Panc1 (cell line): ENCODE results near the gene FBXL4. TPM values are rescaled to one million over a fixed set of nuclear protein-coding genes. Genes with fewer than 3 reads are reported as not detected.

Source experiments
- ATAC-seq: fragments of 200-7000 bp; cut with Tn5 transposase; 2 replicates; pipeline ENCODE4 v1.9.1; 2020; ENCODE audit warnings: mild to moderate bottlenecking, moderate library complexity
- BruUV-seq: library from RNA; stranded (reverse); fragments of 400-500 nt; replicated peaks from 2 replicates; lab custom pipeline; 2021; lab: Mats Ljungman, UMichigan
- CTCF ChIA-PET: fragments of 300-600 bp; sonication (Branson Sonifier 250); formaldehyde crosslinking; loops from one replicate; lab custom pipeline; 2022; ENCODE audit warnings: antibody characterized with exemption; lab: Charles Lee
- POLR2A ChIA-PET: fragments of 300-600 bp; sonication (Branson Sonifier 250); formaldehyde crosslinking; loops from one replicate; lab custom pipeline; 2022; ENCODE audit warnings: antibody characterized with exemption; lab: Charles Lee
- DNase-seq: peaks from one replicate; pipeline ENCODE4 v3.0.0-alpha.2; 2010; ENCODE audit warnings: low read depth, low spot score
- H3K27ac ChIP-seq: 2 replicates; pipeline ENCODE4 v1.5.1; 2011; ENCODE audit warnings: mild to moderate bottlenecking, low read length, inconsistent platforms
- H3K27me3 ChIP-seq: fragments of 200-500 bp; sonication (Bioruptor generic); 2 replicates; pipeline ENCODE4 v1.6.0; 2014; ENCODE audit warnings: low read length, inconsistent platforms; ENCODE audit not compliant: control insufficient read depth, insufficient read depth
- H3K36me3 ChIP-seq: fragments of 200-500 bp; sonication (Bioruptor generic); 2 replicates; pipeline ENCODE4 v1.5.1; 2014; ENCODE audit warnings: inconsistent platforms, mild to moderate bottlenecking, low read length, moderate library complexity; ENCODE audit not compliant: control insufficient read depth, insufficient read depth
- H3K4me1 ChIP-seq: 2 replicates; pipeline ENCODE4 v1.5.1; 2011; ENCODE audit warnings: inconsistent platforms, mild to moderate bottlenecking, low read length, moderate library complexity; ENCODE audit not compliant: control insufficient read depth, insufficient read depth
- H3K4me3 ChIP-seq, 2 experiments: 2 replicates each; pipeline ENCODE4 v1.5.1; 2011 to 2012; ENCODE audit warnings: low read depth in 2 of 2, low read length in 2 of 2, mild to moderate bottlenecking in 2 of 2, inconsistent platforms in 1 of 2, moderate library complexity in 1 of 2
- H3K9me3 ChIP-seq: fragments of 200-500 bp; sonication (Bioruptor generic); 2 replicates; pipeline ENCODE4 v1.5.1; 2014; ENCODE audit warnings: low read depth, mild to moderate bottlenecking, inconsistent platforms, low read length, moderate library complexity; ENCODE audit not compliant: control insufficient read depth, insufficient read depth
- POLR2AphosphoS5 ChIP-seq: IDR thresholded peaks from 2 replicates; pipeline ENCODE4 v1.6.1; 2012; ENCODE audit warnings: mild to moderate bottlenecking, low read depth, low read length, moderate library complexity
- SIN3A ChIP-seq: IDR thresholded peaks from 2 replicates; pipeline ENCODE4 v1.6.1; 2012; ENCODE audit warnings: low read depth, mild to moderate bottlenecking, low read length, moderate library complexity, borderline replicate concordance; ENCODE audit not compliant: insufficient read depth
- TCF7L2 ChIP-seq: IDR thresholded peaks from 2 replicates; pipeline ENCODE4 v1.6.1; 2011; ENCODE audit warnings: mild to moderate bottlenecking, low read depth, low read length, inconsistent platforms
- in situ Hi-C: cut with HindIII; loops from 2 replicates; pipeline ENCODE4 v1.10.0; 2016; ENCODE audit warnings: low sequenced_read_pairs, low pct_unique_long_range_greater_than_20kb
- intact Hi-C: fragments of 100-400 bp; cut with micrococcal nuclease; formaldehyde crosslinking; loops from one replicate; pipeline ENCODE4 v1.10.0; 2022; ENCODE audit not compliant: unreplicated experiment
- total RNA-seq: library from RNA; stranded (reverse); gene quantifications from one replicate; pipeline ENCODE4 v1.2.1, GENCODE V29; 2021; ENCODE audit not compliant: unreplicated experiment
- TF ChIP-seq, protein P1 (sequence below): fragments of 450-650 bp; IDR thresholded peaks from 2 replicates; pipeline ENCODE4 v1.5.1; 2017; ENCODE audit warnings: mild to moderate bottlenecking
- TF ChIP-seq, protein P2 (sequence below), 2 experiments: IDR thresholded peaks; 2 replicates each; pipeline ENCODE4 v1.6.1; 2011 to 2012; ENCODE audit warnings: low read depth in 2 of 2, control low read depth in 1 of 2, low read length in 1 of 2, mild to moderate bottlenecking in 1 of 2, moderate library complexity in 1 of 2; ENCODE audit not compliant: insufficient read depth in 1 of 2

The FBXL4 gene
- total RNA-seq, 1 experiment from 2014 or later: 11.5 TPM

DNA sequence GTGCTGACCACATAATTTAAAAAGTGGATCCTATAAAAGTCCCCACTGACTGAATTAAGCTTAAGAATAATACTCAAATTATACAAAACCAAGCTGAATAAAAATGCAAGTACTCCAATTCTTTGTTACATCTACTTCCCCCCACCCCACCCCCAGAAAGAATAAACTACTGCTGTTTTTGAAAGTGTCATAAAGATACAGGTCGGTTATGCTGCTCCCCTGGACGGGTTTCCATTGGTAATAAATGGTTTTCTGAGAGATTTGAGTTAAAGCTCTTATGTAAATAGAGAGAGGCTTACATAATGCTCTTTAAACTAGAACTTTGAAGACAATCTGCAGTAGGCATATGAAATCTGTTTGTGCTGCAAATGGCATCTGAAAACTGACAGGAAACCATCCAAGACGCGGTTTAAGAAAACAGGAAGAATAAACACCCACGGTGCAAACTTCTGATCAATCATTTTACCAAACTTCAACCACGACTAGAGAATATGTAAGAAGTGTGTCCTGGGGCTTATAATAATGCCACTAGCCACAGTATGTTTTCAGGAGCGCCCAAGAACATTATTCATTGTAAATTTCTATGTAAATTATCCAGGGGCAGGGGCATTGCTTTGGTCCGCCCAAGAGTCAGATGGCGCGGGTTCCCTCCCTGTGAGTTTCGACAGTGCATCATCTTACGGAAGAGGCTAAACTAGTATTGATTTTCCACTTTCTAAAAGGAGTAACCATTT is 124.2 kb downstream of the FBXL4 start:
- ChIA-PET POLR2A (no interaction called here), CTCF (no interaction called here)
- TF ChIP-seq POLR2AphosphoS5 (no peak), TCF7L2 (no peak)
- in situ Hi-C loops (no loop called here), intact Hi-C loops (no loop called here)
- Histone ChIP-seq H3K4me1 (no peaks in the 10 kb centered on the region), H3K36me3 (no peaks in the 10 kb centered on the region), H3K9me3 (no peaks in the 10 kb centered on the region), H3K27me3 (peaks cover 41% of the 10 kb centered on the region), H3K27ac (no peak overlapping the region), H3K4me3 (no peak overlapping the region)
- DNase-seq: no peak
- no peak for ATAC-seq
- BruUV-seq: no TSS peak

DNA sequence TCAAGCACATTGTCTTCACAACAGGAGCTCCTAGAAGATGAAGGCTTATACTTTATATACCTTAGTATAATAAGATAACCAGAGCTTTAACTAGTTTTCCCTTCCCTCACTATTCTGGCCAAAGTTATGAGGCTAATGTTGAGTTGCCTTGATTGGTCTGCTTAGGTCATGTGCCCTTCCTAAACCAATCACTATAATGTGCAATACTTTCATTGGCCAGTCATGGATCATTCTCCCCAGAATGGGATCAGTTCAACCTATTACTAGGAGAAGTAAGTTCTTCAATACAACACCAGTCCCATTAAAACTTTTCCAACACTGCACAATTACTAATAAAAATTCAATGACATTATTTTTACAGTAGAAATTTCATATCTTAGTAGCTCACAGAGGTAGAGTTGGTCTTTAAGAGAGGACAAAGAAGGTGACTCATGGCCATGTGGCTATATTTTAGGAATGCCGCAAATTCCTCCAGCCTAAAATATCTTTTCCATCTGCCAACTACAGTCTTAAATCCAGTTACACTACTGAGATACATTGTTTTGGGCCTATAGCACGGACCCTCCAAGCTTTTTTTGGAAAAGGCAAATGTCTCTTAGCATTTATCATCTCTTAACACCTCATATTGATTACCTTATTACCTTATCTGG is 125.9 kb downstream of the FBXL4 start:
- intact Hi-C loops: no loop called here
- ChIA-PET POLR2A (no interaction called here), CTCF (no interaction called here)
- H3K4me1 ChIP-seq: no peaks in the 10 kb centered on the region
- DNase-seq: no peak
- TF ChIP-seq SIN3A (no peak), TCF7L2 (no peak), POLR2AphosphoS5 (no peak)
- TF ChIP-seq, protein P1, sequence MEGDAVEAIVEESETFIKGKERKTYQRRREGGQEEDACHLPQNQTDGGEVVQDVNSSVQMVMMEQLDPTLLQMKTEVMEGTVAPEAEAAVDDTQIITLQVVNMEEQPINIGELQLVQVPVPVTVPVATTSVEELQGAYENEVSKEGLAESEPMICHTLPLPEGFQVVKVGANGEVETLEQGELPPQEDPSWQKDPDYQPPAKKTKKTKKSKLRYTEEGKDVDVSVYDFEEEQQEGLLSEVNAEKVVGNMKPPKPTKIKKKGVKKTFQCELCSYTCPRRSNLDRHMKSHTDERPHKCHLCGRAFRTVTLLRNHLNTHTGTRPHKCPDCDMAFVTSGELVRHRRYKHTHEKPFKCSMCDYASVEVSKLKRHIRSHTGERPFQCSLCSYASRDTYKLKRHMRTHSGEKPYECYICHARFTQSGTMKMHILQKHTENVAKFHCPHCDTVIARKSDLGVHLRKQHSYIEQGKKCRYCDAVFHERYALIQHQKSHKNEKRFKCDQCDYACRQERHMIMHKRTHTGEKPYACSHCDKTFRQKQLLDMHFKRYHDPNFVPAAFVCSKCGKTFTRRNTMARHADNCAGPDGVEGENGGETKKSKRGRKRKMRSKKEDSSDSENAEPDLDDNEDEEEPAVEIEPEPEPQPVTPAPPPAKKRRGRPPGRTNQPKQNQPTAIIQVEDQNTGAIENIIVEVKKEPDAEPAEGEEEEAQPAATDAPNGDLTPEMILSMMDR: no peak
- TF ChIP-seq, protein P2, sequence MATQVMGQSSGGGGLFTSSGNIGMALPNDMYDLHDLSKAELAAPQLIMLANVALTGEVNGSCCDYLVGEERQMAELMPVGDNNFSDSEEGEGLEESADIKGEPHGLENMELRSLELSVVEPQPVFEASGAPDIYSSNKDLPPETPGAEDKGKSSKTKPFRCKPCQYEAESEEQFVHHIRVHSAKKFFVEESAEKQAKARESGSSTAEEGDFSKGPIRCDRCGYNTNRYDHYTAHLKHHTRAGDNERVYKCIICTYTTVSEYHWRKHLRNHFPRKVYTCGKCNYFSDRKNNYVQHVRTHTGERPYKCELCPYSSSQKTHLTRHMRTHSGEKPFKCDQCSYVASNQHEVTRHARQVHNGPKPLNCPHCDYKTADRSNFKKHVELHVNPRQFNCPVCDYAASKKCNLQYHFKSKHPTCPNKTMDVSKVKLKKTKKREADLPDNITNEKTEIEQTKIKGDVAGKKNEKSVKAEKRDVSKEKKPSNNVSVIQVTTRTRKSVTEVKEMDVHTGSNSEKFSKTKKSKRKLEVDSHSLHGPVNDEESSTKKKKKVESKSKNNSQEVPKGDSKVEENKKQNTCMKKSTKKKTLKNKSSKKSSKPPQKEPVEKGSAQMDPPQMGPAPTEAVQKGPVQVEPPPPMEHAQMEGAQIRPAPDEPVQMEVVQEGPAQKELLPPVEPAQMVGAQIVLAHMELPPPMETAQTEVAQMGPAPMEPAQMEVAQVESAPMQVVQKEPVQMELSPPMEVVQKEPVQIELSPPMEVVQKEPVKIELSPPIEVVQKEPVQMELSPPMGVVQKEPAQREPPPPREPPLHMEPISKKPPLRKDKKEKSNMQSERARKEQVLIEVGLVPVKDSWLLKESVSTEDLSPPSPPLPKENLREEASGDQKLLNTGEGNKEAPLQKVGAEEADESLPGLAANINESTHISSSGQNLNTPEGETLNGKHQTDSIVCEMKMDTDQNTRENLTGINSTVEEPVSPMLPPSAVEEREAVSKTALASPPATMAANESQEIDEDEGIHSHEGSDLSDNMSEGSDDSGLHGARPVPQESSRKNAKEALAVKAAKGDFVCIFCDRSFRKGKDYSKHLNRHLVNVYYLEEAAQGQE (IDR thresholded peaks at IDR 0.05; ENCODE audit: insufficient read depth in 1 of 2, low read depth in 2 of 2, low read length in 1 of 2): no peak
- no peaks in the 10 kb centered on the region for H3K36me3 ChIP-seq
- H3K27me3 ChIP-seq: peaks cover 37% of the 10 kb centered on the region
- no TSS peak for BruUV-seq
- no peak overlapping the region for H3K4me3 ChIP-seq
- no peak overlapping the region for H3K27ac ChIP-seq
- no peak for ATAC-seq
- no peaks in the 10 kb centered on the region for H3K9me3 ChIP-seq
- in situ Hi-C loops: no loop called here

Other genes with a start within 250 kb of the FBXL4 start
- not detected for gene POU3F2, start 113.4 kb downstream of the FBXL4 start, total RNA-seq